Measurements from ENCODE around the gene EIF4B.

GRCh38 chr12:53077030-53077429 lies 70.8 kb downstream of the EIF4B start:
- TF ChIP-seq YY1 (IDR thresholded peaks at IDR 0.05; ENCODE audit: insufficient read depth, insufficient read length) (no peak), ZNF274 (IDR thresholded peaks at IDR 0.05; ENCODE audit: low read depth, low read length) (no peak), SUZ12 (IDR thresholded peaks at IDR 0.05; ENCODE audit: extremely low read depth, insufficient read depth, insufficient read length) (no peak)

Measured in NT2/D1 (cell line).